ENCODE results near the gene APEH.

APEH gene

DNA sequence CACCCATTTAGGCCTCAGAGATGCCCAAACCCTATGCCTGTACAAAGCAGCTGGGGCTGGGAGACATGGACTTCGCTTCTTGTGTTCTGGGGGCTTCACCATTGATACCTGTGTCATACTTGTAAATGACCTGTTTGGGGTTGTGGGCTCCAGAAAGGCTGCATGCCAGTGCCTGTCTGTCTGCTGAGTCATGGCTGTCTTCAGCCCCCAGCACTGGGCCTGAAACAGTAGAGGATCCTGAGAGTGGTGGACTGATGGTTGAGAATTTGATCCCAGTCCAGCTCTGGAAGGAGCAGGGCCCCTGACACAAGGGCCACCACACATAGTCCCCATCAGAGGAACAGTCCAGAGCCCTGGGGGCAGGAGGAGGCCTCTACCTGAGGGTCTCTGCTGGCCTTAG lies 24.6 kb upstream of the APEH start:
- DNase-seq (ENCODE audit: low read depth), result no peak
- TF ChIP-seq, protein P1, sequence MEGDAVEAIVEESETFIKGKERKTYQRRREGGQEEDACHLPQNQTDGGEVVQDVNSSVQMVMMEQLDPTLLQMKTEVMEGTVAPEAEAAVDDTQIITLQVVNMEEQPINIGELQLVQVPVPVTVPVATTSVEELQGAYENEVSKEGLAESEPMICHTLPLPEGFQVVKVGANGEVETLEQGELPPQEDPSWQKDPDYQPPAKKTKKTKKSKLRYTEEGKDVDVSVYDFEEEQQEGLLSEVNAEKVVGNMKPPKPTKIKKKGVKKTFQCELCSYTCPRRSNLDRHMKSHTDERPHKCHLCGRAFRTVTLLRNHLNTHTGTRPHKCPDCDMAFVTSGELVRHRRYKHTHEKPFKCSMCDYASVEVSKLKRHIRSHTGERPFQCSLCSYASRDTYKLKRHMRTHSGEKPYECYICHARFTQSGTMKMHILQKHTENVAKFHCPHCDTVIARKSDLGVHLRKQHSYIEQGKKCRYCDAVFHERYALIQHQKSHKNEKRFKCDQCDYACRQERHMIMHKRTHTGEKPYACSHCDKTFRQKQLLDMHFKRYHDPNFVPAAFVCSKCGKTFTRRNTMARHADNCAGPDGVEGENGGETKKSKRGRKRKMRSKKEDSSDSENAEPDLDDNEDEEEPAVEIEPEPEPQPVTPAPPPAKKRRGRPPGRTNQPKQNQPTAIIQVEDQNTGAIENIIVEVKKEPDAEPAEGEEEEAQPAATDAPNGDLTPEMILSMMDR (IDR thresholded peaks at IDR 0.05; ENCODE audit: insufficient read depth, low read depth, low read length, missing control alignments), result no peak
- no peak overlapping the region for H3K4me3 ChIP-seq (ENCODE audit: low read depth, low read length)

DNA sequence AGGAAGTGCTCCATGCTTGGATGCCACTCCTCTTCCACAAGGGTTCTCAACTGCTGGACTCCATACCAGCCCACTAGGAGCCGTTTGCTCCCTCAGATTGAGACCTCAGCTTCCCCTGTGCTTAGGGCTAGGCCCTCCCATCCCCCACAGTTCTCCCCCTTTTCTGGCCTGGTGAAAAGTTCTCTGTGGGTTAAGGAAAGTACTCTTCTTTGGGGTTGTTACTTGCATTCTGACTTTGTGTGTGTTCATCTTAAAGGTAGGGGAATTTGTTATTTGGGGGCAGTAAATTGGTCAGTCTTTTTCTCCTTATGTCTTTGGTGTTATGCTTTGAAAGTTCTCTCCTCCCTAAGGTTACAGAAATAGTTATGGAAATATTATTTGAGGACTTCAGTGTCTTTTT lies 24.0 kb upstream of the APEH start:
- TF ChIP-seq, protein P1 (IDR thresholded peaks at IDR 0.05; ENCODE audit: insufficient read depth, low read depth, low read length, missing control alignments), result no peak
- H3K4me3 ChIP-seq (ENCODE audit: low read depth, low read length), result no peak overlapping the region
- DNase-seq (ENCODE audit: low read depth), result peak; percentile 17

DNA sequence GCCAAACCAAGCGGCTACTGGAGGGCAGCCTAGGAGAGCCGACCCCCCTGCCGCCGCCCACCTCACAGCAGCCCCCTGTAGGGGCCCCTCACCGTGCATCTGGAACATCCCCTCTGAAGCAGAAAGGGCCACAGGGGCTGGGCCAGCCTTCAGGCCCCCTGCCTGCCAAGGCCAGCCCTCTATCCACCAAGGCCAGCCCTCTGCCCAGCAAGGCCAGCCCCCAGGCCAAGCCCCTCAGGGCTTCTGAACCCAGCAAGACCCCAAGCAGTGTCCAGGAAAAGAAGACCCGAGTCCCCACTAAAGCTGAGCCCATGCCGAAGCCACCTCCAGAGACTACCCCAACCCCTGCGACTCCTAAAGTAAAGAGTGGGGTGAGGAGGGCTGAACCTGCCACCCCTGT lies 23.5 kb upstream of the APEH start:
- DNase-seq (ENCODE audit: low read depth), result no peak
- TF ChIP-seq, protein P1 (IDR thresholded peaks at IDR 0.05; ENCODE audit: insufficient read depth, low read depth, low read length, missing control alignments), result no peak
- no peak overlapping the region for H3K4me3 ChIP-seq (ENCODE audit: low read depth, low read length)

DNA sequence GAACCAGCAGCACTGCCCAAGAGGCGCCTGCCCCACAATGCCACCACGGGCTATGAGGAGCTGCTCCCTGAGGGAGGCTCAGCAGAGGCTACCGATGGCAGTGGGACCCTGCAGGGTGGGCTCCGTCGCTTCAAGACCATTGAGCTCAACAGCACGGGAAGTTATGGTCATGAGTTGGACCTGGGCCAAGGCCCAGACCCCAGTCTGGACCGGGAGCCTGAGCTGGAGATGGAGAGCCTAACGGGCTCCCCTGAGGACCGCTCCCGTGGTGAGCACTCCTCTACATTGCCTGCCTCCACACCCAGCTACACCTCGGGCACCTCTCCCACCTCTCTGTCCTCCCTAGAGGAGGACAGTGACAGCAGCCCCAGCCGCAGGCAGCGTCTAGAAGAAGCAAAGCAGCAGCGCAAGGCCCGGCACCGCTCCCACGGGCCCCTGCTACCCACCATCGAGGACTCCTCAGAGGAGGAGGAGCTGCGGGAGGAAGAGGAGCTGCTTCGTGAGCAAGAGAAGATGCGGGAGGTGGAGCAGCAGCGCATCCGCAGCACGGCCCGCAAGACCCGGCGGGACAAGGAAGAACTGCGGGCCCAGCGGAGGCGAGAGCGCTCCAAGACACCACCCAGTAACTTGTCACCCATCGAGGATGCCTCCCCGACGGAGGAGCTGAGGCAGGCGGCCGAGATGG lies 21.8 kb upstream of the APEH start:
- DNase-seq (ENCODE audit: low read depth), result no peak
- no peak overlapping the region for H3K4me3 ChIP-seq (ENCODE audit: low read depth, low read length)
- TF ChIP-seq, protein P1 (IDR thresholded peaks at IDR 0.05; ENCODE audit: insufficient read depth, low read depth, low read length, missing control alignments), result no peak

DNA sequence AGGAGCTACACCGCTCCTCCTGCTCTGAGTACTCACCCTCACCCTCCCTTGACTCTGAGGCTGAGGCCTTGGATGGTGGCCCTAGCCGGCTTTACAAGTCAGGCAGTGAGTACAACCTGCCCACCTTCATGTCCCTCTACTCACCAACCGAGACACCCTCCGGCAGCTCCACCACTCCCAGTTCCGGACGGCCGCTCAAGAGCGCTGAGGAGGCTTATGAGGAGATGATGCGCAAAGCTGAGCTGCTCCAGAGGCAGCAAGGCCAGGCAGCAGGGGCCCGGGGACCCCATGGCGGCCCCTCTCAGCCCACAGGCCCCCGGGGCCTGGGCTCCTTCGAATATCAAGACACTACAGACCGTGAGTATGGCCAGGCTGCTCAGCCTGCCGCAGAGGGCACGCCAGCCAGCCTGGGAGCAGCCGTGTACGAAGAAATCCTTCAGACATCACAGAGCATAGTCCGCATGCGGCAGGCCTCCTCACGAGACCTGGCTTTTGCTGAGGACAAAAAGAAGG lies 21.2 kb upstream of the APEH start:
- TF ChIP-seq, protein P1 (IDR thresholded peaks at IDR 0.05; ENCODE audit: insufficient read depth, low read depth, low read length, missing control alignments), result no peak
- DNase-seq (ENCODE audit: low read depth), result no peak
- no peak overlapping the region for H3K4me3 ChIP-seq (ENCODE audit: low read depth, low read length)

DNA sequence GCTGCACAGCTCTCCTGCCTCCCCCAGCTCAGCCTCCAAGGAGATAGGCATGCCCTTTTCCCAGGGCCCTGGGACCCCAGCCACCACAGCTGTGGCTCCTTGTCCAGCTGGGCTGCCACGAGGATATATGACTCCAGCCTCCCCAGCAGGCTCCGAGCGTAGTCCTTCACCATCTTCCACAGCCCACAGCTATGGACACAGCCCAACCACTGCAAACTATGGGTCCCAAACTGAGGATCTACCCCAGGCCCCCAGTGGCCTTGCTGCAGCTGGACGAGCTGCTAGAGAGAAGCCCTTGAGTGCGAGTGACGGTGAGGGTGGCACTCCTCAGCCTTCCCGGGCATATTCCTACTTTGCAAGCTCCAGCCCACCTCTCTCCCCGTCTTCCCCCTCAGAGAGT lies 20.5 kb upstream of the APEH start:
- no peak overlapping the region for H3K4me3 ChIP-seq (ENCODE audit: low read depth, low read length)
- no peak for DNase-seq (ENCODE audit: low read depth)
- TF ChIP-seq, protein P1 (IDR thresholded peaks at IDR 0.05; ENCODE audit: insufficient read depth, low read depth, low read length, missing control alignments), result no peak
